HS-5 (cell line): ENCODE data around the gene NRXN2.

Experiments
- DNase-seq: peaks from one replicate; pipeline ENCODE4 v3.0.0-alpha.2; 2012; ENCODE audit warnings: low read depth

Gene NRXN2

DNA sequence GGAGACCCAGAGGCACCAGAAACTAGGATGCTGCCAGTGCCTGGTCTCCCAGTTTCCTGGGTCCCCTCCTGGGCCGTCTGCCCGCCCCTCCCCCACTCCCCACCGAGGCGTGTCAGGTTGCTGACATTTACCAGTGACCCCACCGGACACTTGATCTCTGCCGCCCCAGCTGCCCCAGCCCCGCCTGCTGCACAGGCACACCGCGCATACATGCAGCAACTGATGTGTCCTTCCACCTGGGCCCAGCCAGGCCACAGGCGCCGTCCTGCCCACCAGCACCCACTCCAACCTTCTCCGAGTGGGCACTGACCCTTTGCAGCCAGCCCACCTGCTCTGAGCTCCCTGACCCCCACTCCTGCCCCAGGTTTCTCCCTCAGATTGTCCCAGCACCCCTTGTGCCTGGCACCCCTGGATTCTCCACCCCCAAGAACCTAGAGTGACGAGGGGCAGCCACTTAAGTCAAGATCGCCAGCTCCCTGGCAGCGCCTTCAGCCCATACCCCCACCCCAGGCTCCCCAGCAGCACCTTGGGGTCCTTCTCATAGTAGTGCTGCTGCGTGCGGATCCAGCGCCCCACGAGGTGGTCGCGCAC lies 36.2 kb upstream of the NRXN2 start:
- no peak for DNase-seq

DNA sequence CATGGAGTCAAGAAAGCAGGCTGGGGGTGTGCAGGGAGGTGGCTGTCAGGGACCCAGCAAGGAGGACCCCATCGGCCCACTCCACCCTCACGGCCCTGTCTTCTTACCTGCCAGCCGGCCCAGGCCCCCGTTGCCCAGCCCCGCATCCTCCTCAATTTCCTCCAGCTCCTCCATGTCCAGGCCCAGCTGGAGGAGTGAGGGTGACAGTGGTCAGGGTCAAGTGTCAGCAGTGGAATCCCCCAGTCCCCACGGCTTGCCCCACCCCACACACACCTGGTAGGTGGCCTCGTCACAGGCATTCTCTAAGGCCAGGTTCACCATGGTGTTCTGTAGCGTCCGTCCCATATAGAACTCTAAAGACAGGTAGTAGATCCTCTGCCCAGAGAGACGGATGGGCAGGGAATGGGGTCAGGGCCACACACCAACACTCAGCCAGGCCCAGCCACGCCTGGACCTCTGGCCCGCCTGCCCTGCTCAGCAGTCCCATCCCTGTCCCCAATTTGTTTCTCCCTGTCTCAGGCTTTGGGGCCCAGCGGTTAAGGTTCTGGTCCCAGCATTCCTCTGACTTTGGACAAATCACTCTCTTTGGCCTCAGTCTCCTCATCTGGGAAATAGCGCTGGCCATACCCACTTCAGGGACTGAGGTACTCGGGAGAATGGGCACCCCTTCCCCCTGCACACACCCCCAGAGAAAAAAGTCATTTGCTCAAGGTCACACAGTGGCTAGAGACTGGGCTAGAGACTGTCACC lies 35.5 kb upstream of the NRXN2 start:
- no peak for DNase-seq

DNA sequence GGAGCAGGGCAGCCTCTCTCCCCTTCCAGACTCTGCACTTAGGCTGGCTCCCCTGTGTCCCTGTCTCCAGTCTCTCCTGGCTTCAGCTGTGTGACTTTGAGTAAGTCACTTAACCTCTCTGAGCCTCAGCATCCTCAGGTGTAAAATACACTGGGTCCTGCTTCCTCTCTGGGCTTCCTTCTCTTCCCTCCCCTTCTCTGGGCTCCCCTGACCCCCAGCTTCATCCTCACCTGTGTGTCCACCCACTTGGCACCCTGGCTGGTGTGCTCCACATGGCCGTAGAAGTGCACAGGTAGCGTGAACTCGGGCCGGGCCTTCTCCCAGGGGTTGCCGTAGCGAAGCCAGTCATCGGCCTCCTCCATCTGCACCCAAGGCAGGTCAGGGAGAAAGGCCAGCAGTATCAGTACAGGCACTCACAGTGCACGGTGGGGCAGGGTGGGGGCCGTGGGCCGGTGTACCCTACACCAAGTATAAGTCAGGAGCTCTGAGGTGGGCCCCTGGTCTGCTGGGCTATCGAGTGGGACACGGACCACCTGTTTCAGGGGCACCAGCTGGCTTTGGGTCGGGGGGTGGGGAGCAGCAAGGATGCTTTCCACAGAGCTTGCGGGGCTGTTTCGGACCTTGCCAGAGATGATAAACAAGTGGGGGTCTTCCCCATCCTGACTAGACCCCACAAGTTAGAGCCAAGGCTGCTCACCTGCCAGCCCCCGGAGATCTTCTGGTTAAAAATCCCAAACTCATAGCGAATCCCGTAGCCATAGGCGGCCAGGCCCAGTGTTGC lies 34.7 kb upstream of the NRXN2 start:
- DNase-seq: no peak

DNA sequence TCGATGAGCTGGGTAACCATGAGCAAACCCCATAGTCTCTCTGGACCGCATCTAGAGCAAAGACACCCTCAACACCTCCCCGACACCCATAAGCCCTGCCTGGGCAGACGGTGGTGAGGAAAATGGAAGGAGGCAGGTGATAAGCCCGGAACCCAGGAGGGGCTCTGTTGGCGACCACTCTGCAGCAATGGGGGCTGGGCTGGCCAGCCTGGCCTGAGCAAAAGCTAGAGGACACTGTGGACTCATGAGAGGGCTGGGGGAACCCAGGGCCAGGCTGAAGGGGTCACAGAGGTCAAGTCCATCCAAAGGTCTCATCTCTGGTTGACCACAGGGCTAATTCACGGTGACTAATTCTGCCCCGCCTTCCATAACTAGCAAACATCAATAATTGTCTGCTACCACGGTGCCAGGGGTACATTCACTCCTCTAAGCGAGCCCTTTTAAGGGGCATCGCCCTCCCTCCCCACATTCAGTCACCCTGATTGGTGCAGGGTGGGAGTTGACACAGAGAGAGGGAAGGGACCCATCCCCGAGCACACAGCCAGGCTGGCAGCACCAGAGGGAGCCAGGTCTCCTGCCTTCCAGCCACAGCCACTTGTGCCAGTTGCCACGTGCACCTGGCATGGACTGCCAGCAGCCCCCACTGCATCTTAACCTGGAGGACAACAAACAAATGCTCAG lies 32.8 kb upstream of the NRXN2 start:
- no peak for DNase-seq

DNA sequence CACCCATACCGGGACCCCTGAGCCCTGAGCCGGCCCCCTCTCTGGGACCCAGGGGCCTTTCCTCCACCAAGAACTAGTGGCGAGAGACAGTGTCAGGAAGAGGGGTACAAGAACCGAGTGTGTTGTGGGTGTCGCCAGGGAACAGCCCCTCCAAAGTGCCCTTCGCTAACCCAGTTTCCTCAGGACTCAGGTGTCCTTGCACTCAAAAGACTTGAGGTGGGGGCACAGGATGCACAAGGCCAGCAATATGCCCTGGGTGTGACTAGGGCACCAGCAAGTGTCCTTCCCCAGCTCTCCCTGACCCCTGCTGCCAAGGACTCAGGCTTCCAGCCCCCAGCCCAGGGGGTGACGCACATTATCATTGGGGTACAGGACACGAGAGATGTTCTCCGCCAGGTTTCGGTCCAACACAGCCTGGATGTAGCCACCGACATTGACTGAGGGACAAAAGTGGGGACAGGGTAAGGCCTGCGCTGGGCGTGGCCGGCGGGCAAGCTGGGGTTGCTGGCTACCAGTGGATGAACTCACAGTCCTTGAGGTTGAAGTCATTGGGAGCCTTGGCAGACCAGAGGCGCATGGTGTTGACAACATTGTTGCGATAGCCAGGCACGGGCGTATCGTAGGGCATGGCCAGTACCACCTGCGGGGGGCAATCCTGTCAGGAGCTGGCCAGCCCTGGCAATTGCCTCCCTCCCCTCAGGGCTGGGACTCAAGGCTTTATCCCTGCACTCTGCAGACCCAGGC lies 32.1 kb upstream of the NRXN2 start:
- no peak for DNase-seq

DNA sequence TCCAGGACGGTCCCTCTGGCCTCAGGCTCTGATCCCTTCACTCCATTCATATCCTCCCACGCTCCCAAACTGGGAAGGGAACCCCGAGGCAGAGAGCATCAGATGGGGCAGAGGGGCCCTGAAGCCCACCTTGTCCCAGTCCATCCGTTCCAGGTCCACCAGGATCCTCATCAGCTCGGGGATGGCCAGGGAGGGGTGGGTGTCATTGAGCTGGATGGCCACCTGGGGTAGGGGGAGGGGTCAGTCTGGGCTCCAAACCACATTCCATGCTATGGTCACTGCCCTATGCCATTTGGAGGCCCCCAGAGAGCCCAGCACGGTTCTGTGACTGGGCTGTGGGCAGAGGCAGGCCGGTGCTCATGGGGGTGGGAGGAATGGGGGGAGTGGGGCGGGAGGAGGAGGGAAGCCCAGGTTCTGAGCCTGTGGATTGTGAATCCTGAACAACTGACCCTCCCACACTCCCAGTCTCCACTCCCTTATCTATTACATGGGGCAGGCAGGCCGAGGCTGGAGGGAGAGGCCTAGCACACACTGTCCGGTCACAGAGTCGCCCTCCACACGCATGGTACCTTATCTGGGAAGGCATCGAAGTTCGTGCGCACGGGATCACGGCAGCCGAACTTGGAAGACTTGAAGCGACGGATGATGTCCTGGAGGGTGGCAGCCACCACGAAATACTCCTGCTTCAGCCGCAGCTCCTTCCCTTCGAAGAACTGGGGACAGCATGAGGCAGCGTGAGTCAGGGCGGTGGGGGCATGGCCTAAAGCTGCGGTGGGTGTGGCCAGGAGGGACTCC lies 31.3 kb upstream of the NRXN2 start:
- no peak for DNase-seq

DNA sequence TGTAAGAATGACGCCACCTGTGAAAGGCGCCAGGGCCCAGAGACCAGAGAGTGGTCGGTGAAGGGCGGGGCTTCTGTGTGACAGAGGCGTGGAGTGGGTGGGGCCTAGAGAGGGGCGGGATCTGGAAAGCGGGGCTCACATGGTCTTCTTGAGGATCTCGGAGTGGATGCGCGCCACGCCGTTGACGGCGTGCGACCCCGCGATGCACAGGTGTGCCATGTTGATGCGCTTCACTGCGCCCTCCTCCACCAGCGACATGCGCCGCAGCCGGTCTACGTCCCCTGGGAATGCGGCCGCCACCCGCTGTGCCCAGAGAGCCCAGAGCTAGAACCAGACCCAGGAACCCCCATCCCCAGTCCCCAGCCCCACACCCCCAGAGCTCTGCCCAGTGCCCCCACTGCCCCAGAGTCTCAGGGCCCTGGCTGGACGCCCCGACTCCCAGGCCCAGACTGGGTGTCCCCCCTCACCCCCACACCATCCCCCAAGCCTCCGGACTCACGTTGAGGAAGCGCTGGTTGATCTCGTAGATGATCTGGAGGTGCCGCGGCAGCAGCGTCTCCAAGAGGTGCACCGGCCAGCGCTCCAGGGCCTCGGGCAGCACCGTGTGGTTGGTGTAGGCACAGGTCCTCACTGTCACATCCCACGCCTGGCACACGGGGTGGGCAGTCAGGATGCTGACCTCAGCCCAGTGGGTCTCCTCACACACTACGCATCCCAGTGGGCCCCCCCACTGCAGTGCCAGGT lies 30.6 kb upstream of the NRXN2 start:
- DNase-seq: no peak

DNA sequence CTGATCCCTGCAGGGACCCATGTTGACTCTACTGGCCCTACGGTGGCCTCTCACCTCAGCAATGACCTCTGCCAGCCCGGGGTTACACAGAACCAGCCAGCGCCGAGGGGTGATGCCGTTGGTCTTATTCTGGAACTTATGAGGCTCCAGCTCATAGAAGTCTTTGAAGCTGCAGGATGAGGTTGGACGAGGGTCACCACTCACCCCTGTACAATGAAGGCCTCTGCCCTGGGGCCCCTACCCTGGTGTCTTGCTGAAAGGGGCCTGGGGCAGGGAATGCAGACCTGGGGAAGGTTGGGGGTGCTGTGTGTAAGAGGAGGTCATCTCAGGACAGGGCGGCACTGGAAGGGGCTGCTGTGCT lies 30.0 kb upstream of the NRXN2 start:
- no peak for DNase-seq

DNA sequence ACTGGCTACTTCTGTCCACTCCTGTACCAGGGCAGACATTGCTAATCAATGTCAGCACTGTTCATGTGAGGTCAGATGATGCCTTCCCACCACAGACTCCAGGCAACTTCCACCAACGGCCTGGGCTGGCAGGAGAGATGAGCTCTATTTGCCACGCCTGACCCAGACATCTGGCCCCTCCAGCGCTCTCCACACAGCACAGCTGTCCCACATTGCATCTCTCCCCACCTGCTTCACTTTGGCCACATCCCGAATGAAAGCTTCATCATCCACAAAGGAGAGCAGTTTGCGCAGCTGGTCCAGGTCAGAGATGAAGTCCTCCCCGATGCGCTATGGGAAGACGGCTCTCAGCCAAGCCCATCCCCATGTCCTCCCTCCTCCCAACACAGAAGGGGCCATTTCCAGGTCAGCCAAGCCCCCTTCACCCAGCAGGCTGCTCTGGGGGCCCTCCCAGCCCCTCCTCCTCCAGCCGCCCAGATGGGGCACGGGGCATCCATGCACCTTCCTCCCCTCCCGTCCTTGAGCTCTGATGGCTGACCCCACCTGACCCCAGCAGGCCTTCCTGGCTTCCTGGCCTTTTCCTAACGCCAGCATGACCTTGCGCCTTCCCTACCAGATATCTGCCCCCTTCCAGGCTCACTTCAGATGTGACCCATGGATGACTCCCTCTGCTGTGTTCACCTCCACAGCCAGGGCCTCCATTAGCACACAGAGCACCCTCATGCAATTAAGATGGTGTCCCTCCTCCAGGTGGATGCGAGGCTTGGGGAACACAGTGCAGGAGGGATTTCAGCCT lies 29.4 kb upstream of the NRXN2 start:
- no peak for DNase-seq

DNA sequence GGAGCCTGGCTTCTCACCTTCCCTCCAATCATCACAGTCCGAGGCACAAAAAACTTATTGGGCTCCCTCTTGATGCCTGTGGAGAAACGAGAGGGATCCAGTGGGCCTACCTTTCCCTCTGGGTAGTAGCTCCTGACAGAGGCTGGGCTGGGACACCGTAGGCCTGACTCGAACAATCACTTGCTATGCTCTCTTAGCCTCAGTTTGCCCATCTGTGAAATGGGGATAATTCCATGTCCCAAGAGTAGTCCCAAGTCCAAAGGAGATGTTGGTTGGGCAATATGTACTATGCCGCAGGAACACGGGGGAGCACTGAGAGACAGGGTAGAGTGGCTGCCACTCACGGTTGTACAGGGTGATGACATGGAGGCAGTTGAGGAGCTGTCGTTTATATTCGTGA lies 28.6 kb upstream of the NRXN2 start:
- DNase-seq: no peak

DNA sequence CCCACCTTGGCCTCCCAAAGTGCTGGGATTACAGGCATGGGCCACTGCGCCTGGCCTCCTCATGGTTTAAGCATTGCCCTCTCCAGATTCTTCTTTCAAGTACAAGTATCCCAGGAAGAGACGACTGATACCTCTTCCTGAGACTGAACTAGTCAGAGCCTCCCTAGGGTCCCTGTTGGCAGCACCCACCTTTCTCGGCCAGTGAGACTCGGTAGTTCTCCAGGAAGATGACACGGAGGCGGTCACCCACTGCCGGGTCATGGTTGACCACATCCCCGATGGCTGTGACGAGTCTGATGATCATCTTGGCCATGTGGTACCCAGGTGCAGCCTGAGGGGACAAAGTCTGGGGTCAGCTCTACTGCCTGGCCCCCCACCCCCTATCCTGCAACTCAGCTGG lies 28.1 kb upstream of the NRXN2 start:
- no peak for DNase-seq

DNA sequence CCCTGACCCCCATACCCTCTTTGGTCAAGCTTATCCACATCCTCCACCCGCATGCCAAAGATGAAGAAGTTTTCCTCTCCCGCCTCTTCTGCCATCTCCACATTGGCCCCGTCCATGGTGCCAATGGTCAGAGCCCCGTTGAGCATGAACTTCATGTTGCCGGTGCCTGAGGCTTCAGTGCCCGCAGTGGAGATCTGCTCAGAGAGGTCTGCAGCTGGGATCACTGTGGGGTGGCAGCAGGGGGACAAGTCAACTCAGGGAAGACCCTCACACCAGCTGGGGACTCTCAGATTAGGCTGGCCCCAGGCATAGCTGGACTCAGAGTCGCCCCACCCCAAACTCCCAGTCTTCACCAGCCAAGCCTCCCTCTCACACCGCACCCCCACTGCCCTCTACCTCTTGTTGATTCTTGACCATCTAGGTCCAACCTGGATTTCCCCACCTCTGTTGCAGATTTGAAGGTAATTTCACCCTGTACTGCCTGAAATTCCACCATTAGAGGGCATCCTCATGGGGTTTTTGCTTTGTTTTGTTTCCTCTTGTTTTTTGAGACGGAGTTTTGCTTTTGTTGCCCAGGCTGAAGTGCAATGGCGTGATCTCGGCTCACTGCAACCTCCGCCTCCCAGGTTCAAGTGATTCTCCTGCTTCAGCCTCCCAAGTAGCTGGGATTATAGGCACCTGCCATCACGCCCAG lies 27.5 kb upstream of the NRXN2 start:
- DNase-seq: no peak

DNA sequence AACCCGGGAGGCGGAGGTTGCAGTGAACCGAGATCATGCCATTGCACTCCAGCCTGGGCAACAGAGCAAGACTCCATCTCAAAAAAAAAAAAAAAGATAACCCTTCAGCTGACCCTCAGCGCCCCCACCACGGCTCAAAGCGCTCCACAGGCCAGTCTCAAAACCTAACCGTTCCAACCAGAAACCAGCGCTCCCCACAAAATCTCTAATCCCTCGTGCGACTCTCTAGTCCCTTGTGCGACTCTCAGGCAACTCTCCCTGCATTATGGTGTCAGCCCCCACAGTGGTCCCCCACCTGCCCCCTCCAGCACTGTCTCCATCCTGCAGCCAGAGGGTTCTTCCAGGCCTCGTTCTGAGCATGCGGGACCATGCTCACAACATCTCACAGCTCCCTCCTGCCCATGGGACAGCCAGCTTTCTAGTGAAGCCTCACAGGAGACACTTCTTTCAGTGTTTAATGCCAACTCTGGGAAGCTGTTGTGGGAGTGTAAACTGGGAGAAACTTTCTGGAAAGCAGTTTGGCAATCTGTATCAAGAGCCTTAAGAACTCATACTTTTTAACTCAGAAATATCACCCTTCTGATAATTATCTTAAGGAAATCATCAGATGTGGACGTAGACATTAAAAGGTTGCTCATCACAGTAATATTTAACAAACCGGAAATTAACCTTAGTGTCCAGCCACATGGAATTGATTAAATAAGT lies 25.1 kb upstream of the NRXN2 start:
- DNase-seq: peak; percentile 77

DNA sequence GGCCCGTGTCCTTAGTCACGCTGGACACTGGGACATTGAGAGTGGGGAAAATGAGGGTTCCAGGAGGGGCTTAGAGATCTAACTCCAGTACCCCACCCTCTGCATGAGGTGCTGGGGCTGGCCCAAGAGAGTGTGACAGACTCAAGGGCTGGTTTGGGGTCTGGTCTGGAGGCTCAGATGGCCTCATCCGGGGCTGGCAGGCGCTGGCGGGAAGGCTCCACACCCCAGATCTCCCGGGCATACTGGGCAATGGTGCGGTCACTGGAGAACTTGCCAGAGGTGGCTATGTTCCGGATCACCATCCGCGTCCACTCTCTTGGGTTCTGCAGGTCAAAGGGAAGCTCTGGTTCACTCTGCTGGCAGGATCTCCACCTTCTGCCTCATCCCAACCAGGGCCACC lies 23.5 kb upstream of the NRXN2 start:
- no peak for DNase-seq

DNA sequence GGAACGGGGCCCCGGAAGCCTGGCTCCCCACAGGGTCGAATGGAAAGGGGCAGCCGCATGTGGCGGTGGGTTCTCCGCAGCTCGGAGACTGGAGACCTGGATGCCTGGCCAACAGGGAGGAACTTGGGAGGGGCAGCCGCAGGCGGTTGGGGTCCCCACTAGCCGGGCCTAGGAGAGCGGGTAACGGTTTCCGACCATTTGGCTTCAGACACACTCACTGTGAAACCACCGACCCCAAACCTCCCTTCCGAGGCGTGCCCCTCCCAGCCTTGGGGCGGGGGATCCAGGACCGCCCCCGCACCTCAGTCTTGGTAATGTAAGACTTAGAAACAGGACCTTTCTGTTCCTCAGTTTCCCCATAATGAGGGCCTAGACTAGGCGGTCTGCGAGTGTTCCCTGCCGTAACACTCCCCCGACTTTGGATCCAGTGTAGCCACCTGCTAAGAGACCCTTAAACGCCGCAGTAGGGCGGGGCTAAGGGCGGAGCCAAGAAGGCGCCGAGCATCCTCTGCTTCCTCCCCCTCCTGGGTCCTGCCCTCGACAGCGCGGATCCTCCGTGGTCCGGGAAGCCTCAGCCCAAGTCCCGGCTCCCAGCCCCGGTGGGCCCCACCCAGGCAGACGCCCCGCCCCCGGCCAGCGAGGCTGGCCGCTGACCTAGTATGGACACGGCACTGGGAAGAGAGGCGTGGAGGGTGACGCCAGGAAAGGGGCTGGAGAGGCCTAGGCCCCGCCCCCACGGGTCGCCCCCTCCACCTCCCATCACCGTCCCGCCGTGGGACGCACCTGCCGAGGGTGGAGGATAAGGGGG lies 22.7 kb upstream of the NRXN2 start:
- DNase-seq: no peak

DNA sequence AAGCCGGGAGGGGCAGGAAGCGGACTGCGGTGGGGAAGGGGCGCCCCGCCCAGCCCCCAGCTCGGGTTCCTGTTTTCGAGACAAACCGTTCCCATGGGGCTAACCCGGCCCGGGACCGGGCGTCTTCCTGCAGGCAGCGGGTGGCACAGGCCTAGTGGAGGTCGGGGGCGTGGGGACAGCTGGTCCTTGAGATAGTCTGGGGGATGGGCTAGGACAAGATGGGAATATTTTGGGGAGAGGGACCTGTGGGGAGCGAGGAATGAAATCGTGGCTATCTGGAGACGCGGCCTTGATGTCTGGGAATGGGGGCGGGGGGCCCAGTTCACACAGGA lies 22.2 kb upstream of the NRXN2 start:
- DNase-seq: no peak

DNA sequence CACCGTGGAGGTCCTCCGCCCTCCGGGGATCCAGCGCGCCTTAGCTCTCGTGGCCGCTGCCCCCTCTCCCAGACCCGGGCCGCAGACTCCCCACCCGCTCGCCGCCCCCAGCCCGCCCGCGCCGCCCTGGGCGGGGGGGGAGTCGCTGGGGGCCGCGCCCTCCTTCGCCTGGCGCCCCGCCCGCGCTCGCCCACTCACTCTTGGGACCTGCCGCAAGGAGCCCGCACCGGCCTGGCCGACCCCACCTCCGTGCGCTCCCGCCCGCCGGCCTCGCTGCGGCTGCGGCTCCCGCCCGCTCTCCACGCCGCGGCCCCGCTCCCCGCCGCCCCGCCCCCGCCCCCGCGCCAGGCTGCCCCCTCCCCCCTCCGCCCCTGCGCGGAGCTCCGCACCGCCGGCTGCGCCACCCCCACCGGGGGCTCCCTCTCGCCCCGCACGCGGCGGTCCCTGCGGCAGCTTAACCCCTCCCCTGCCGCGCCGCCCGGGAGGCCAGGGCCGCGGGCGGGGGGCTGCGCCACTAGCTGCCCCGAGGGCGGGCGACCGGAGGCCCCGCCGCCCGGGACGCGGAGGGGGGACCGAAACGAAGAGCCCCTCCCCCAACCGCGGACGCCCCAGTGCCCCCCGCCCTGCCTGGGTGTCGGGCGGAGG lies 21.7 kb upstream of the NRXN2 start:
- no peak for DNase-seq
